ENCODE data around the gene SLC1A7.

Gene SLC1A7

DNA sequence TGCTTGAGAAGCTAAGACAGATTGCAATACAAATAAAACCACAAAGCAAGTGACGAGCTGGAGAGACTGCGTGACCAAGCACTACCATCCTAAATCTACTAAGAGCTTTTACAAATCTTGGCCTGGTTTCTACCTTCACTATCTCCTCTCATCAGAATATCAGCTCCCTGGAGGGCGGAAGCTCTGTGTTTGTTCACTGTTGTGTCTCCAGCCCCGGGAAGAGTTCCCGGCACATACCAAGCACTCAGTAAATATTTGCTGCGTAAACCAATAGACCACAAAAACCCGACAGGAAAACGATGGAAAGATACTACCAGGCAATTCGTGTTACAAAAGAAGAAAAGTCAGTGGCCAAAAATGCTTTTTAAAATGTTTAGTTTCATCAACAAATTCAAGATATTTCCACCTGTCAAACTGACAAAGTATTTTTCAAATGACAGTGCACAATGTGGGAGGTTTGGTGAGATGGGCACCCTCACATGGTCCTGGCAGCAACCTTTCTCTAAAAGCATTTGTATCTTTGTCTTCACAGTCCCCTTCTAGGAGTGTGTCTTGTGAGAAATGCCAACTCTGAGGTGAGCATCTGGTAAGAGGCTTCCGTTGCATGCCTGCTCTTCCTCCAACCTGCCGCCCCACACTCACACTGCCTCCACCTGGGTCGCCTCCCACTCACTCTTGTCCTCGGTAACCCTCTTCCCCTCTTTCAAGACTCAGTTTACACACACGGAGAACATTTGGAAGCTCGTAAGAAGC is 34.7 kb downstream of the SLC1A7 start:
- H3K27ac ChIP-seq (ENCODE audit: low read depth, low read length, severe bottlenecking): peak overlapping the region; percentile 67
- no peak overlapping the region for H3K4me3 ChIP-seq (ENCODE audit: extremely low read depth, insufficient read depth, low read length, poor library complexity, severe bottlenecking)
- H3K9me3 ChIP-seq (ENCODE audit: control insufficient read depth, low read length): peaks cover 21% of the 10 kb centered on the region
- WGBS, 2 experiments (ENCODE audit: insufficient coverage in 2 of 2): 83 to 90% methylated on average over 7 to 15 of the region's 15 CpGs
- peaks cover 30% of the 10 kb centered on the region for H3K4me1 ChIP-seq (ENCODE audit: control insufficient read depth, insufficient read depth, low read length, poor library complexity, severe bottlenecking)
- no peaks in the 10 kb centered on the region for H3K36me3 ChIP-seq (ENCODE audit: control insufficient read depth, insufficient read depth, low read length)

DNA sequence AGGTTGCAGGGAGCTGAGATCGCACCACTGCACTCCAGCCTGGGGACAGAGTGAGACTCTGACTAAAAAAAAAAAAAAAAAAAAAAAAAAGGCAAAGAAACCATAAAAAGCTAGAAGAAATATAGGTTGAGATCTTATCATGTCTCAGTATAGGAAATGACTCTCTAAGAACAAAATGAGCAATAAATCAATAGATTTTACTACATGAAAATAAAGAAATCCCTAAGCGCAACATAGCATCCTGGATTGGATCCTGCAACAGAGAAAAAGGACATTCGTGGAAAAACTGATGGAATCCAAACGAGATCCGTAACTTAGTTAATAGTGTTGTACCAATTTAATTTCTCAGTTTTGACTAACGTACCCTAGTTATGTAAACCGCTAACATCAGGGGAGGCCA is 35.3 kb downstream of the SLC1A7 start:
- Histone ChIP-seq H3K4me3 (ENCODE audit: extremely low read depth, insufficient read depth, low read length, poor library complexity, severe bottlenecking) (no peak overlapping the region), H3K9me3 (ENCODE audit: control insufficient read depth, low read length) (peaks cover 16% of the 10 kb centered on the region), H3K4me1 (ENCODE audit: control insufficient read depth, insufficient read depth, low read length, poor library complexity, severe bottlenecking) (peaks cover 29% of the 10 kb centered on the region), H3K27ac (ENCODE audit: low read depth, low read length, severe bottlenecking) (no peak overlapping the region), H3K36me3 (ENCODE audit: control insufficient read depth, insufficient read depth, low read length) (no peaks in the 10 kb centered on the region)
- WGBS, 2 experiments (ENCODE audit: insufficient coverage in 2 of 2): 89 to 100% methylated on average over 5 to 7 of the region's 7 CpGs

DNA sequence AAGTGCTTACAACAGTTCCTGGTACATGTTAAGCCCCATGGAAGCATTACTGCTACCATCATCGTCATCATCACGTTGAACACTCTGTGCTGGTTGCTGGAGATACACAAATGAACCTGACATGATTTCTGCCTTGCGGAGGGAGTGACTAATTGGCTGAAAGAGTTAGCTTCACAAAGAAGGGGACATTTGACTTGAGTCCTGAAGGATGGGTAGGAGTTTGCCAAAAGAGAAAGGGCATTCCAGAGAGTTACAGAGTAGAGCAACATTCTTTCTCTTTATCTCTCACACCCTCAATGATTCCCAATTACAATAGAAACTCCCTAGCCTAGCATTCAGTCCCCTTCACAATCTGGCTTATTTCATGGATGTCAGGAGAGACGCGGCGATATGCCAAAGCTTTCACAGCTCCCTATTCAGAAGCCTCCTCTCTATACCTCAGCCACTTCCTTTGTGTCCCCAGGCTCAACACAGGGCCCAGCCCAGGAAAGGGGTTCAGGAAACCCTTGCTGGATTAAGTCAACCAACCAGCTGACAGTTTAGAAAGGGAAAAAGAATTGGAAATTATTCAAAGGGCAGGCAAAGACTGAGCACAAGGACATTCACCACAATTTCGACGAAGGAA is 38.0 kb downstream of the SLC1A7 start:
- H3K36me3 ChIP-seq (ENCODE audit: control insufficient read depth, insufficient read depth, low read length): no peaks in the 10 kb centered on the region
- H3K9me3 ChIP-seq (ENCODE audit: control insufficient read depth, low read length): peaks cover 24% of the 10 kb centered on the region
- no peak overlapping the region for H3K4me3 ChIP-seq (ENCODE audit: extremely low read depth, insufficient read depth, low read length, poor library complexity, severe bottlenecking)
- WGBS, 2 experiments (ENCODE audit: insufficient coverage in 2 of 2): 88 to 92% methylated on average over 6 to 8 of the region's 8 CpGs
- H3K4me1 ChIP-seq (ENCODE audit: control insufficient read depth, insufficient read depth, low read length, poor library complexity, severe bottlenecking): peaks cover 23% of the 10 kb centered on the region
- H3K27ac ChIP-seq (ENCODE audit: low read depth, low read length, severe bottlenecking): peak overlapping the region; percentile 16

DNA sequence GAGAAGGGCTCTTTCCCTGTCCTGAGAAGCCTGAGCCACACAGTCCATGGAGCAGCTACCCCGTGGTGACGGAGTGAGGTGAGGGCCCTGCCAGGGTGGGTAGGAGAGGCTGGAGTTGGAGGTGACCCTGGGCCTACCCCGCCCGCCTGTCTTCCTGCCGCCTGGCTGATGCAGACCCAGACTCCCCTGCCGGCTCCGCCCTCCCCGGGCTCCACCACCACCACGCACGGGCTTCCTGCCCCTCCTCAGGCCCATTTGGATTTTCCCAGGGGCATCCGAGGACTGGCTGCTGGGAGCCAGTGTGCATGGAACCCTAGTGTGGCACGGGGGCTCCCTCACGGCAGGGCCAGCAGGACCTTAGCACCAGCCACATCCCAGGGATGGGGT is 47.9 kb downstream of the SLC1A7 start:
- H3K4me3 ChIP-seq (ENCODE audit: extremely low read depth, insufficient read depth, low read length, poor library complexity, severe bottlenecking): no peak overlapping the region
- 77 to 81% methylated on average over 7 to 12 of the region's 13 CpGs for WGBS, 2 experiments (ENCODE audit: insufficient coverage in 2 of 2)
- no peaks in the 10 kb centered on the region for H3K36me3 ChIP-seq (ENCODE audit: control insufficient read depth, insufficient read depth, low read length)
- H3K9me3 ChIP-seq (ENCODE audit: control insufficient read depth, low read length): peaks cover 20% of the 10 kb centered on the region
- H3K27ac ChIP-seq (ENCODE audit: low read depth, low read length, severe bottlenecking): no peak overlapping the region
- H3K4me1 ChIP-seq (ENCODE audit: control insufficient read depth, insufficient read depth, low read length, poor library complexity, severe bottlenecking): no peaks in the 10 kb centered on the region

DNA sequence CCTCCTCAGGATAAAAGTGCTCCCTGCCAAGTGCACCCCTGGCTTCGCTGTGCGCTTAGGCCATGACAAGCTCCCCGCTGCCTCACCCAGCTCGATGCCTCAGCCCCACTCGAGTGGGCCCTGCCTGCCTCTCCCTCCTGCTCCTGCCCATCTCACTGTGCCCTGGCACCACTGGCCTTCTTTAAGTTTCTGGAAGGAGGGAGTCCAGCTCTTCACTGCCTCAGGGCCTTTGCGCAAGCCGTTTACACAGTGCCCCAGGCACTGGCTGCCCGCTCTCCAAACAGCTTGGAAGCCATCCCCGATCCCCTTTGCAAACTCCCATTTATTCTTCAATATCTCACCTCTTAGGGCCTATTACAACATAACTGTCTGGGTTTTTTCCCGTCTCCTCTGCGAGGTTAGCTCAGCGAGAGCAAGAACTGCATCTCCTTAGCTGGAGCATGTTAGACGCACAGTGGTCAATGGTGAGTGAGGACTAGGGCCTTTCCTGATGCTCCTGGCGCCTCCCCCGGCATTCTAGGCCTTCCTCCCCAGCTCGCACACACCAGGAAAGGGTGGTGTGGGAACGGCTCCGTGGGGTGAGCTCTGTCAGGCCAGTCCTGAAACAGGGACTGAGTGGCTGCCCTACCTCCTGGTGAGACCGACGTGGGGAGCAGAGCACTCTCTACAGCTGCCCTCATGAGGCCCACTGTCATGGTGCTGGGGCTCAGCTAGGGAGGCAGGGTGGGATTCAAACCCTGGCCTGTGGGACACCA is 48.5 kb downstream of the SLC1A7 start:
- Histone ChIP-seq H3K27ac (ENCODE audit: low read depth, low read length, severe bottlenecking) (no peak overlapping the region), H3K4me3 (ENCODE audit: extremely low read depth, insufficient read depth, low read length, poor library complexity, severe bottlenecking) (no peak overlapping the region), H3K4me1 (ENCODE audit: control insufficient read depth, insufficient read depth, low read length, poor library complexity, severe bottlenecking) (no peaks in the 10 kb centered on the region), H3K9me3 (ENCODE audit: control insufficient read depth, low read length) (peaks cover 18% of the 10 kb centered on the region), H3K36me3 (ENCODE audit: control insufficient read depth, insufficient read depth, low read length) (no peaks in the 10 kb centered on the region)
- 91 to 92% methylated on average over 17 of the region's 20 CpGs for WGBS, 2 experiments (ENCODE audit: insufficient coverage in 2 of 2)

DNA sequence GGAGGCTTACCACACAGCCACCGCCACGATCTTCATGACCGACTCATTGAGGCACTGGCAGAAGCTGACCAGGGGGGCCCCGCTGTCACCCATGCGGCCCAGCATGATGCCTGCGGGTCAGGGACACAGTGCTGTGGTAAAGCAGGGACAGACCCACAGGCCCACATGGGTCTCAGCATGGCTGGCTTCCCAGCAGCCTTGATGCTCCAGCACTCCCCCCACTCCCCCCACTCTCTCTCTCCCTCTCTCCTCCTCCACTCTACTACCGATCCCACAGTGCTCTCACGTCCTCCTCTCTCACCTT is 49.0 kb downstream of the SLC1A7 start:
- H3K4me3 ChIP-seq (ENCODE audit: extremely low read depth, insufficient read depth, low read length, poor library complexity, severe bottlenecking): no peak overlapping the region
- H3K36me3 ChIP-seq (ENCODE audit: control insufficient read depth, insufficient read depth, low read length): no peaks in the 10 kb centered on the region
- H3K4me1 ChIP-seq (ENCODE audit: control insufficient read depth, insufficient read depth, low read length, poor library complexity, severe bottlenecking): no peaks in the 10 kb centered on the region
- no peak overlapping the region for H3K27ac ChIP-seq (ENCODE audit: low read depth, low read length, severe bottlenecking)
- WGBS, 2 experiments (ENCODE audit: insufficient coverage in 2 of 2): 98 to 99% methylated on average over 8 of the region's 8 CpGs
- peaks cover 15% of the 10 kb centered on the region for H3K9me3 ChIP-seq (ENCODE audit: control insufficient read depth, low read length)

DNA sequence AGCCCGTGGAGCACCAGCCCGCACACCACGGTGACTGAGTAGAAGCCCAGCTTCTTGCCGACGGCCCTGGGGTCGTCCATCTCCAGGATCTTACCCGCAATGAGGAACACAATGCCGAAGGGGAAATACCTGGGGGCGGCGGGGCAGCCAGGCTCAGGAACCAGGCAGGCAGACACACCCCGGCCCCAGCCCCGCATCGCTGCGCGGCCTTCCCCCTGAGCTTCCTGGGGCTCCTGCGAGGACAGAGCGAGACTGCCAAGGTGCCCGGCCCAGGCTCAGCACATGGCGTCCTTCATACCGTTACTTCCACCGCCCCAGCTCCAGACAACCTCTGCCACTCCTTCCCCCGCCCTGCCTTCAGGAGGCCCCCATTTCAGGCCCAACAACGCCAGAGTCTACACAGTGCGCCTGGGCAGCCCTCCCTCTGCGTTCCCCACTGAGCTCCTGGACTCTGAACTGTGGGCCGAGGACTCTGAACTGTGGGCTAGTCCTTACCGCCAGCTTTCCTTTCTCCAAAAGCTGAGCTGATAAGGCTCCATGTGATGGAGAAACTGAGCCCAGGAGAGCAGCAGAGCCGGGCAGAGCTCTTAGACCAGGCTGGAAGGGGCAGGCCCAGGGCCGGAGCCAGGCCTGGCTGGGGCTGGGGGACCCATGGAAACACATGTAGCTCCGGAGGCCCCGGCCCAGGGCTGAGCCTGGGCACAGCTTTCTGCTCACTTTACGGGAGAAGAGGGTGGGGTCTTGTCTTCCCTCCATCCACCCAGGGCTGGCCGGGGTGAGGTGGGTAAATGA is 49.6 kb downstream of the SLC1A7 start:
- no peaks in the 10 kb centered on the region for H3K36me3 ChIP-seq (ENCODE audit: control insufficient read depth, insufficient read depth, low read length)
- WGBS, 2 experiments (ENCODE audit: insufficient coverage in 2 of 2): 94 to 95% methylated on average over 28 to 30 of the region's 33 CpGs
- H3K9me3 ChIP-seq (ENCODE audit: control insufficient read depth, low read length): peaks cover 10% of the 10 kb centered on the region
- no peak overlapping the region for H3K27ac ChIP-seq (ENCODE audit: low read depth, low read length, severe bottlenecking)
- H3K4me3 ChIP-seq (ENCODE audit: extremely low read depth, insufficient read depth, low read length, poor library complexity, severe bottlenecking): no peak overlapping the region
- H3K4me1 ChIP-seq (ENCODE audit: control insufficient read depth, insufficient read depth, low read length, poor library complexity, severe bottlenecking): peaks cover 4% of the 10 kb centered on the region

DNA sequence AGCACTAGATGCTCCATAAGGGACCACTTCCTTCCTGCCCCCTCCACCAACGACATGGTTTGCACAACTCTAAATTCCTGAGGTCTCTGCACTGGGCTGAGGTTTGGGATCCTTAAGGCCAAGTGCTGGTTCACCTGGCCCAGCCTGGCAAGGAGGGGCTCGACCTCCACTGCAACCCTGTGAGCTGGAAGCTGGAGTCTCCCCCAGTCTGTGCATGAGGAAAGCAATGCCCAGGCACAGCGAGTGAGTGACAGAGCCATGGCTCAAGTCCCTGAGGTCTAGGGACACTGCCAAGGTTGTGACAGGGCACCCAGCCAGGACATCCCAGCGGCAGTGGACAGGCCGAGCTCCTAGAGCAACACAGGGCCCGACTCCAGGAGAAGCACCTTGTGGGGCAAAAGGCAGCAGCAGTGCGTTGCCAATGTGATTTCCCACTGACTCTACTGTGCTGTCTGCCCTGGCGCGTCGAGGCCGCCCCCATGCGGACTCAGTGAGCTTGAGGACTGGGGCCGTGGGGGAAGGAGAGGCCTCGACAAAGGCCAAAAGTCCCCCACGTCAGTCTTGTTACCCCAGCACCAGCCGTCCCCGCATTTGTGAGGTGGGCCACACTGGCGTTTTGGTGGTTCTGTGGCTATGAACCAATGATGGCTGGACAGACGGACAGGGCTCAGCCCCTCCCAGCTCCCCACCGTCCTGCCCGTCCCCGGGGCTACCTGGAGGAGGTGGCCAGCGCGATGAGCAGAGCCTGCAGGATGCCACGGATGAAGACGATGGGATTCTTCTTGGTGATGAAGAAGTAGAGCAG is 50.4 kb downstream of the SLC1A7 start:
- H3K4me3 ChIP-seq (ENCODE audit: extremely low read depth, insufficient read depth, low read length, poor library complexity, severe bottlenecking): no peak overlapping the region
- no peaks in the 10 kb centered on the region for H3K36me3 ChIP-seq (ENCODE audit: control insufficient read depth, insufficient read depth, low read length)
- peaks cover 7% of the 10 kb centered on the region for H3K9me3 ChIP-seq (ENCODE audit: control insufficient read depth, low read length)
- 93 to 97% methylated on average over 24 to 25 of the region's 26 CpGs for WGBS, 2 experiments (ENCODE audit: insufficient coverage in 2 of 2)
- no peak overlapping the region for H3K27ac ChIP-seq (ENCODE audit: low read depth, low read length, severe bottlenecking)
- peaks cover 4% of the 10 kb centered on the region for H3K4me1 ChIP-seq (ENCODE audit: control insufficient read depth, insufficient read depth, low read length, poor library complexity, severe bottlenecking)

DNA sequence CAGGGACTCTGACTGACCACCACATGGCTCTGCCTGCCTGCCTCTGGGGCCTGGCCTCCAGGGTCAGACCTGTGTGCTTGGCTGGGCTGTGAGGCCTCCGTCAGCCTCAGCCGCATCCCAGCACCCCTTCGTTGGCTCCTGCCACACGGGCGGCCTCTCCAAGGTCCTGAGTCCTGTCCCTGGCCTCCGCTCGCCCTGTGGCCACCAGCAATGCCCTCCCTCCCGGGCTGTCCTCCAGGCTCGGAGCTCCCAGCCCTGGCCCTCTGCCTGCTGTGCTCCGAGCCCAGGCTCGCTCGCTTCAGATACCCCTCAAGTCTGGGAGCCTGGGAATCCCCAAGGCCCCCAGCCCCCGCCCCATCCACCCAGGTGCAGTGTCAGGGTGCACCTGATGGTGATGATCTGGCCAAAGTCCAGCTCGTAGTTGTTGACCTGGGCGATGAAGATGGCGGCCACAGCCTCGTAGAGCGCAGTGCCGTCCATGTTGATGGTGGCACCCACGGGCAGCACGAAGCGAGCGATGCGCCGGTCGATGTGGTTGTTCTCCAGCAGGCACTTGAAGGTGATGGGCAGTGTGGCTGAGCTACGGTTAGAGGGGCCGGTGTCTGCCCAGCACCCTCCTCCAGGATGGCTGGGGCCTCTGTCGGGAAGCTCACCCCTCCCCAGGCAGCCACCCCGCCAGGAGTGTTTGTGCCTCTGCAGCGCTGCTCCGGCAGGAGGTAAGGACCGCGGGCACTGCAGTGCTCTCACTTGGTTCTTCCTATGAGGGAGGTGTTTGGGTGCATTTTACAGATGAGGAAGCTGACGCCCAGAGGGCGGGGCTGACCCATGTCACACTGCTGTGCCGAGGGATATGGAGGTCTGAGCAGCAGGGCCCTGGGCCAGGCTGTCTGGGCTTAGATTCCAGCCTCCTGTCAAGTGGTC is 52.0 kb downstream of the SLC1A7 start:
- Histone ChIP-seq H3K27ac (ENCODE audit: low read depth, low read length, severe bottlenecking) (no peak overlapping the region), H3K4me3 (ENCODE audit: extremely low read depth, insufficient read depth, low read length, poor library complexity, severe bottlenecking) (no peak overlapping the region), H3K4me1 (ENCODE audit: control insufficient read depth, insufficient read depth, low read length, poor library complexity, severe bottlenecking) (peaks cover 4% of the 10 kb centered on the region), H3K9me3 (ENCODE audit: control insufficient read depth, low read length) (no peaks in the 10 kb centered on the region), H3K36me3 (ENCODE audit: control insufficient read depth, insufficient read depth, low read length) (no peaks in the 10 kb centered on the region)
- 93 to 95% methylated on average over 31 to 34 of the region's 37 CpGs for WGBS, 2 experiments (ENCODE audit: insufficient coverage in 2 of 2)
